ENCODE measurements around the gene PTPN3.
"Not testable (repeated sequence)": the region's sequence is repeated elsewhere in the genome, so short reads cannot be mapped to it uniquely, and the experiment has no call there.

The PTPN3 gene

DNA sequence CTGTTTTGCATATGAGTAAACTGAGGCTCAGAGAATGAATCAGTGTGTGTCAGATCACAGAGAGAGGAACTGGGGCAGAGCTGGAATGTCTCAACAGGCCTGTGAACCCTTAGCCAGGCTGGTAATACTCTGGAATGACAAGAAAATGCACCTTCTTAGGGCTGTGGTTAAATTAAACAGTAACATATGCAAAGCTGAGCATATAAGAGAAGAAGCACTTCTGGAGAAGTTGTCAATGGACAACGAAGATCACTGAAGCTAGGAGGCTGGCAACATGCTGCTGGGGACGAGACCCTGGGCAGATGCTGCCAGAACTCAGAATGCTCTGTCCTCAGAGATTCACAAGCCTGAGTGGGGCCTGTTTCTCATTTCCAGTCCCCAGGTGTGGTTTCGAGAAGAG lies 112.6 kb downstream of the PTPN3 start:
- no peak for DNase-seq

GRCh38 chr9:109383947-109384346 lies 114.2 kb downstream of the PTPN3 start:
- DNase-seq: no peak

DNA sequence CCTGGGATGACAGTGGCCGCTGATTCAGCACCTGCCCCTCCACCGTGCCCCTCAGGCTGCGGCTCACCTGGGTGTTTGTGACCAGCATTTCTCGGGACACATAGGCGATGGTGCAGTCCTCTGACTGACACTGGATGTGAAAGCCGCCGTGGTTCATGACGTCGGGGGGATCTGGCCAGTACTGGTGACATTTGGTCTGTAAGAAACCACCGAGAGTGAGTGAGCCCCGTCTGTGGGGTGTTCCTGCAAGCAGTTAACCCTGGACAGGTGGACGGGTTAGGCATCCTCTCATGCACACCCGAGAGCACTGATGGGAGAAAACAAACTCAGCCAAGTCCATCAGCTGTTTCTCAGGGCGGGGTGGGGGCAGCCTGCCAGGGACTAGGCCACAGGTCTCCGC lies 114.8 kb downstream of the PTPN3 start:
- no peak for DNase-seq

GRCh38 chr9:109382585-109382984 lies 115.5 kb downstream of the PTPN3 start:
- DNase-seq: no peak

GRCh38 chr9:109382182-109382581 lies 115.9 kb downstream of the PTPN3 start:
- DNase-seq: no peak

GRCh38 chr9:109381011-109381729 lies 116.9 kb downstream of the PTPN3 start:
- DNase-seq: no peak

DNA sequence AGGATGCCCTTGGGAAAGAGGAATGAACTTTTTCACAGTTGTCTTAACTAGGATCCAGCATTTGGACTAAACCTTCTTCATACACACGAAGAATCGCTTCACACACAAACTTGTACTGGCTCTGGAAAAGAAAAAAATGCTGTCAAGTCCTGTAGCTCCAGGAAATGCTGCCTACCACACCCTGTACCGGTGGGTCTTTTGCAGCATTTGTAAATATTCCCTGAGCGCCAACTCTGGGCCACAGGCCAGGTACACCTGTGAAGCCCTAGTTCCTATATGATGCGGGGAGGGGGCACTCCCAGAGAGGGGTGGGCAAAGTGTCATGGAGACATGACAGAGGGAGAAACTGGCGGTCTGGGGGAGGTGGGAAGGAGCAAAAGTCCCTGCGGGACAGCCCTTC lies 118.6 kb downstream of the PTPN3 start:
- no peak for DNase-seq

DNA sequence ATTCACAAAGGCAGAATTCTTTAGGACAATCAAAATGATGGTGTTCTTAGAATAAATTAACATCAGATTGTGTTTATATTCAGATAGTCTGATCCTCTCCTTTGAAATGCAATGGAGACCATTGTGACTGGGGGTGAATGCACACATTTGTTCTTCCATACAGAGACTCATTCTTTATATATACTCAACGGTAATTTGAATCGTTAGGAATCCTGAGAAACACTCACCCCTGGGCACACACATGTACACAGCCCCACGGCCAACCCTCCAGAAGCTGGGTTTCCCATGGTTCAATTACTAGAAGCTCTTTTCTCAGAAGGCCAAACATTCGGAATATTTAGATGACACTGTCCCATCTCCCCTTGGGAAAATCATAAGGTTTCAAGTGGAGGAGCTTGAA lies 119.8 kb downstream of the PTPN3 start:
- DNase-seq: no peak

DNA sequence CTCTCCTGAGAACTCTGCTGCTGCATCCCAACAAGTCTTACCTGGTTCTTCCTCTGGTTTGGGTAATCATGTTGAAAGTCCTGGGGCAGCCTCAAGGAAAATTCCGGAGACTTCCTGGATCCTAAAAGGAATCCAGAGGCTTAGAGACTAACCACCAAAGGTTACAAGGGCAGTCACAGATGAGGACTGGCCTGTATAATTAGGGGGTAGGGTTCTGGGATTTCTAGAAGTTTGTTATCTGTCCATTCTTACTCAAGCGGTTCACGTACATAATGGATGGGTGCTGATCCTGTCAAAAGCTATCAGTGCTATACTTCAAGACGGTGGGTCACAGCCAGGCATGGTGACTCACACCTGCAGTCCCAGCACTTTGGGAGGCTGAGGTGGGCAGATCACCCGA lies 125.9 kb downstream of the PTPN3 start:
- no peak for DNase-seq

DNA sequence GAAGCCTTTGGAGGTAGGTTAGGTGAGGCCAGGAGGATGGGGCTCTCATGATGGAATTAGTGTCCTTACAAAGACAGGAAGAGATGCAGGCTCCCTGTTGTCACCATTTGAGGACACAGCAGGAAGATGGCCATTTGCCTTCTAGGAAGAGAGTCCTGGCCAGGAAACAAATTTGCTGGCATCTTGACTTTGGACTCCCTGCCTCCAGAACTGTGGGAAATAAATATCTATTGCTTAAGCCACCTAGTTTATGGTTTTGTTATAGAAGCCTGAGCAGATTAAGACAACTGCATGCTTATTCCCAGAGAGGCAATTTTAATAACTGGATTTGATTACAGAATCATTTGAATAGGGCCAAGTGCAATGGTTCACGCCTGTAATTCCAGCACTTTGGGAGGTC lies 126.7 kb downstream of the PTPN3 start:
- no peak for DNase-seq

- no peak for DNase-seq
Measured at GRCh38 chr9:109369285-109369684, 128.8 kb downstream of the PTPN3 start.

DNA sequence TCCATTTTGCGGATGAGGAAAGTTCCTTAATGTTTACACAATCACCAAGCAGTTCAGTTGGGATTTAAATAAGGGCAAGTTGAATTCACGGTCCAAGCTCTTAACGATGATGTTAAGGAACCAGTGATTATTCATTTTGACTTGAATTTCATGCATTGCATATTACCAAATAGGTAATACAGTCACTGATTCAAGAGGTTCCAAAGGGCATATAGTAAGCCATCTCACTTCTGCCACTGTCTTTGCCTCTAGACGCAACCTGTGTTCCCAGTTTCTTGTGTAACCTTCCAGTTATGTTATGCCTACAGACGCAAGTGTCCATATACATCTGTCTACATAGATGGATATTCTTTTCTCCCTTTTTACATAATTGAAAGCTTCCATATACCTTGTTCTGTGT lies 137.3 kb downstream of the PTPN3 start:
- DNase-seq: no peak

GRCh38 chr9:109358968-109359603 lies 139.0 kb downstream of the PTPN3 start:
- not testable (repeated sequence) for DNase-seq

GRCh38 chr9:109355564-109356297 lies 142.4 kb downstream of the PTPN3 start:
- no peak for DNase-seq

DNA sequence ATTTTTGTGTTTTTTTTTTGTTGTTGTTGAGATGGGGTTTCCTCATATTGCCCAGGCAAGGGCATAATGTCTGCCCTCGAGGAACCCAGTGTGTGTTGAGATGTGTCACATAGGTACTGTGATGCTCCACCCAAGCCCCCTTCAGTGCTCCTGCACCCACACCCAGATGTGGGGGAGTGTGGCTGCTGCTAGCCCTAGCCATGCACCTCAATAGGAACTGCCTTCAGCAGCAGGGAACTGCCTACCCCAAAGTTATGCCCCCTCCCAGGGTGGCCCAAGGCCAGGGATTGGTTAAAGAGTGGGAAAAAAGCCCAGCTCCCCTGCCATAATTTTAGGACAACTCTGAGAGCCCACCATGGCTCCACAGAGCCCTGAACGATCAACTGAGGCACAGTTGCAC lies 143.9 kb downstream of the PTPN3 start:
- DNase-seq: no peak

DNA sequence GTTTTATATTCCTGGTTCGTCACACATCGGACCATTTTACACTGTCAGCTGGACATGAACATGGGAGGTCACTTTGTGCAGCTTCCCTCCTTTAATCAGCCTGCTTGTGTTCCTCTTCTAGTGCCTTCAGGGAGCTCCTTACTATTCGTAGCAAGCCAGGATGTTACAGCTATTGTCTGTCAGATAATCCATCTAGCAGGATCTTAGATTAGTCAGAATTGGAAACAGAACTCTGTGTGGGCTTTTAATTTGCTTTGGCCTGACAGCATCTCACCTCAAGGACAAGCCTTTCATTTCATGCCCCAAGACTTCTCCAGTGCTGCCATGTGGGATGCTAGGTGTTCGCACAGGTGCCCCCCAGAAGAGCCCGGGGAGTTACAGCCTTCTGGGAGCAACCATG lies 147.1 kb downstream of the PTPN3 start:
- DNase-seq: no peak

GRCh38 chr9:109349421-109349846 lies 148.7 kb downstream of the PTPN3 start:
- DNase-seq: no peak

- DNase-seq: no peak
Measured at GRCh38 chr9:109346904-109347303, 151.2 kb downstream of the PTPN3 start.

DNA sequence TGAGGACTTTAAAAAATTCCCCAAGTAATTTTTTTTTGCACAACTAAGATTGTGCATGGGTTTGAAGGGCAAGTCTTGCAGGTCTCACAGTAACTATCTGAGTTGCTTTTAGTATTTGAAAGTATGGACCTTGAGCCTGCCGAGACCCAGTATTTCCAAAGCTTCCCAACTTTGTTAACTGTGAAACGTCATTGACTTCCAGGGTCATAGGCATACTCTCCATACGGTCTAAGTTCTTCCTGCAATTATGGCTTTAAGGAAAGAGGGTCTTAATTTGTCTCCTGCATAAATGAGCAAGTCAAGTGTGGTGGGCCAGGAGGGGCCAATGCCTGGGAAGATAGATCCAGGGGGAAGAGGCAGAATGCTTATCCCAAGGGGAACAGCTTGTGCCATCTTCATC lies 153.2 kb downstream of the PTPN3 start:
- DNase-seq: no peak

DNA sequence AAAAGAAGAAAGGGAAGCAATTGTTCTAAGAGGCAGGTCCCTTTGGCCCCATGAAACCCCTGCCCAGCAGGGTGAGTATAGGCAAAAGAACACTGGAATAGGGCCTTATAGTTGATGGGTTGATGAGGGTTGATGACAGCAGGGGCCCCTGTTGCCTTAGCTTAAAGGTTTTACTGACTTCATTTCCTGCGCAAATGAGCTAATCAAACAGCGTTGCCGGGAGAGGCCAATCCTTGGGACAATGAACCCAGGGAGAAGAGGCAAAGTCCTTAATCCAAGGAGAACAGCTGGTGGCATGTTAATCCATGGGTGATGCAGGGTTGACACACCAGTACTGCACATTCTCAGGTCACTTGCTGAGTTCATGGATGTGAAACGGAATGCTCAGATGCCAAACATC lies 155.2 kb downstream of the PTPN3 start:
- no peak for DNase-seq

DNA sequence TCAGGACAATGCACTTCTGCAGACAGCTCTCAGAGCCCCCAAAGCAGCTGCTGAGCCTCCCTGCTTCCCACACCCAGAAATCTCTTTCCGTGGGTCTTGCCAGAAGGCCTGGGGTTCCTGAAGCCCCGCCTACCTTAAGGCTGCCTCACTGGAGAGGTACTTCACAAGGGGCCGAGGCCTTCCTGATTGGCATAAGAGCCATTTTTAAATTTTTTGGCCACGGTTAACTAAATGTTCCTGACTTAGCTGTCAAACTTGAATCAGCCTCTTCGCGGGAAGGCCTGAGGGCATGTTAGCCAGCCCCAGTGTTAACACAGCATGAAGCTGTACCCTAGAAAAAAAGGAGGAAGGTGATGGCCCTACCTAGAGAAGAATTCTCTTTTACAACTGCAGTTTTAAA lies 156.5 kb downstream of the PTPN3 start:
- DNase-seq: no peak

DNA sequence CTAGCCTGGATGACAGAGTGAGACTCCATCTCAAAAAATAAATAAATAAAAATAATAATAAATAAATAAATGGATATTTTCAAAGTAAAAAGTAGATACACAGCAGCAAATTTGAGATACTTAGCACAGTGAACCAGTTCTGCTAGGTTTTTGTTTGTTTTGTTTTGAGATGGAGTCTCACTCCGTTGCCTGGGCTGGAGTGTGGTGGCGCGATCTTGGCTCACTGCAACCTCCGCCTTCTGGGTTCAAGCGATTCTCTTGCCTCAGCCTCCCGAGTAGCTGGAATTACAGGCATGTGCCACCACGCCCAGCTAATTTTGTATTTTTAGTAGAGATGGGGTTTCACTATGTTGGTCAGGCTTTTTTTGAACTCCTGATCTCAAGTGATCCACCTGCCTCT lies 157.1 kb downstream of the PTPN3 start:
- not testable (repeated sequence) for DNase-seq

DNA sequence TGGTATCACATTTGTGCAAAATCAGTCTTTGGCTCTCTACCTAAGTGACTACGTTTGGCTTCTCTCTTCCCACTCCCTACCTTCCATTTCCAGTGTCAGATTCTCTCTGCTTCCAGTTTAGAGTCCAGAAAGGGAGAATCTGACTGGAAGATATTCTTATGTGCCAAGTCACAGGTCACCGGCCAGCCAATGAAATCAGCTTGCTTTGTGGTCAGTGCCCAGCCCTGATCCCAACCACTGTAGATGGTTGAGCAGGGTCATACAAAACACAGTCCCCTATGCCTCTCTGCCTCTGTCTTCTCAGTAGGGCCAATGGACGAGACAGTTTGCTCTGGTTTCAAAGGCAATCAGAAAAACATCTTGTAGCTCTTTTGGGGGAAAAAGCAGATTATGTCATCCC lies 161.7 kb downstream of the PTPN3 start:
- no peak for DNase-seq

DNA sequence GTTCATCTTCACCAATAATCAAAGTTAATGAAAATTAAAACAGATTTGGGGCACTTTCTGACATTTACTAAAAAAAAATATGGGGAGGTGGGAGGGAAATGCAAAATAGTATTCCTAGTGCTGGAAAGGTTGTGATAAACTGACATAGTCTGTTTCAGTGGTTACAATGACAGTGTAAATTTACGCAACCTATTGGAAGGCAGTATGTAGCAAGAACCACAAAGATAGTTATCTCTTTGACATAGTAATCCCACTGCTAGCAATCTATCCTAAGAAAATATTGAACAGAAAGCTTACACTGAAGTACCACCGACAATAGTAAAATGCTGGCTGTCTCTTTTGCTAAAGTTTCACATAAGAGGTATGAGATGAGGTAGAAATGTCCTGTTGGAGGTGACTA lies 162.2 kb downstream of the PTPN3 start:
- no peak for DNase-seq
